ENCODE results near the gene IER5. TPM values are rescaled to one million over a fixed set of nuclear protein-coding genes. Genes with fewer than 3 reads are reported as not detected.

Gene IER5
- total and polyA plus RNA-seq, 9 of the 15 experiments (the other 6 are each of a cell fraction or from before 2014, with no cell fraction given) = 2.4 to 32.1 (median 12.0) TPM

- TF ChIP-seq CEBPG (CRISPR knock-in tag; IDR thresholded peaks at IDR 0.05) (no peak), CEBPG (tag; conservative IDR thresholded peaks at IDR 0.05 in 1 of 2, IDR thresholded peaks at IDR 0.05 in 1 of 2) (no peak), GTF2A2 (tag; IDR thresholded peaks at IDR 0.05) (no peak), TAF15 (IDR thresholded peaks at IDR 0.05; ENCODE audit: low read depth, low read length) (no peak), CREB3 (tag; conservative IDR thresholded peaks at IDR 0.05; ENCODE audit: low read depth) (no peak), NR4A1 (CRISPR knock-in tag; IDR thresholded peaks at IDR 0.05) (0 out of 2 replicates have a peak, but pooled peaks have one; percentile 41), NR4A1 (tag; IDR thresholded peaks at IDR 0.05) (no peak), GTF2E2 (tag; IDR thresholded peaks at IDR 0.05) (peak; percentile 41; the same call in 1 of the 2 replicates), PTBP1 (IDR thresholded peaks at IDR 0.05; ENCODE audit: low read depth, low read length) (no peak), ZNF436 (CRISPR knock-in tag; IDR thresholded peaks at IDR 0.05) (no peak), USF2 (CRISPR knock-in tag; IDR thresholded peaks at IDR 0.05) (peak; percentile 33; the same call in 1 of the 2 replicates), RREB1 (CRISPR knock-in tag; IDR thresholded peaks at IDR 0.05) (peak; percentile 60; the same call in 1 of the 2 replicates), SPI1 (IDR thresholded peaks at IDR 0.05; ENCODE audit: borderline replicate concordance, low read depth, low read length) (0 out of 2 replicates have a peak, but pooled peaks have one; percentile 9), GMEB1 (CRISPR knock-in tag; IDR thresholded peaks at IDR 0.05) (peak; percentile 33; the same call in 1 of the 2 replicates), NELFE (IDR thresholded peaks at IDR 0.05; ENCODE audit: insufficient read depth, insufficient read length) (no peak), CCNT2 (IDR thresholded peaks at IDR 0.05; ENCODE audit: borderline replicate concordance, extremely low read depth, insufficient read length, low read depth, low read length) (peak; percentile 89)
Measured at GRCh38 chr1:181105134-181106021, 16.9 kb downstream of the IER5 start (continued).
